ENCODE data around the gene ELSPBP1.
"Not testable (repeated sequence)": the region's sequence is repeated elsewhere in the genome, so short reads cannot be mapped to it uniquely, and the experiment has no call there.

Gene ELSPBP1

DNA sequence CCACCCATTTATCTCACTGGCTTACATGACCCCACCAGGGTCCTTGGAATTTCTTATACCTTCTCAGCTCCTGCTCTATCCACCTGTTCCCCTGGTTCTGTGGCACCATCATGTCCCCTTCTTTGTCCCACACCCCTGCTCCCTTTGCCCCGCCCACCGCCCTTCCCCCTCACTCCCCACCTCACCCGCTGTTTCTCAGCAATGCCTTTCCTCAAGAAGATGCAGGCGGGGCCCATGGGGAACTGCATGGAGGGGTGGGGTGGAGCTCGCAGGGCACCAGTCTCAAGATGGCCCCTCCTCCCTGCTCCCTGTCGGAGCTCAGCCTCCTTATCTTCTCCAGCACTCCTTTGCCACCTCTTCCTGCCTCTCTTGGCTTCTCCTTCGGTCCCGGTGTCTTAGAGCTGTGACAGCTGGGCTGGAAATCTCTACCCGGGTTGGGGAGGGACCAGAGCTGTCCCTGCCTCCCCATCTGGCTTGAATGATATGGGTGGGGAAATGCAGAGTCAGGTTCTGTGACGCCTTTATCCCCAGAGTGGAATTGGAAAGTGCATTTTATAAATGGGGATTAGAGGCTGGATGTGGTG, 49.3 kb downstream of the ELSPBP1 start, which contains the start of gene CABP5:
Gene CABP5, minus strand, starts transcription at position 405 of the 584 bp plus-strand sequence. Its CDS starts 157 bp downstream, at position 248.
- DNase-seq (ENCODE audit: low read depth): no peak

GRCh38 chr19:48044561-48044960, 50.1 kb downstream of the ELSPBP1 start:
- DNase-seq (ENCODE audit: low read depth): no peak

DNA sequence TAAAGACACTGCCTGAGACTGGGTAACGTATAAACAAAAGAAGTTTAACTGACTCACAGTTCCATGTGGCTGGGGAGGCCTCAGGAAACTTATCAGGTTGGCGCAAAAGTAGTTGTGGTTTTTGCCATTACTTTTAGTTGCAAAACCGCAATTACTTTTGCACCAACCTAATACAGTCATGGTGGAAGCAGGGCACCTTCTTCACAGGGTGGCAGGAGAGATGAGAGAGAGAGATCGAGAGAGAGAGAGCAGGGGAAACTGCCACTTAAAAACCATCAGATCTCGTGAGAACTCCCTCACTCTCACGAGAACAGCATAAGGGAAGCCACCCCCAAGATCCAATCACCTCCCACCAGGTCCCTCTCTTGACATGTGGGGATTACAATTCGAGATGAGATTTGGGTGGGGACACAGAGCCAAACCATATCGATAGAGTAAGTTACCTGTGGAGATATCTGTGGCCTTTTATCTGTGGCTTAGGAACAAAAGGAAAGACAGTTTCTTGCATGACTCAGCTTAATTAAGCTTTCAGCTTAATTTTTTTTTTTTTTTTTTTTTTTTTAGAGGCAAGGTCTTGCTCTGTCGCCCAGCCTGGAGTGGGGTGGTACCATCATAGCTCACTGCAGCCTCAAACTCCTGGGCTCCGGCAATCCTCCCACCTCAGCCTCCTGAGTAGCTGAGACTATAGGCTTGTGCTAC, 57.1 kb downstream of the ELSPBP1 start:
- no peak for DNase-seq (ENCODE audit: low read depth)

DNA sequence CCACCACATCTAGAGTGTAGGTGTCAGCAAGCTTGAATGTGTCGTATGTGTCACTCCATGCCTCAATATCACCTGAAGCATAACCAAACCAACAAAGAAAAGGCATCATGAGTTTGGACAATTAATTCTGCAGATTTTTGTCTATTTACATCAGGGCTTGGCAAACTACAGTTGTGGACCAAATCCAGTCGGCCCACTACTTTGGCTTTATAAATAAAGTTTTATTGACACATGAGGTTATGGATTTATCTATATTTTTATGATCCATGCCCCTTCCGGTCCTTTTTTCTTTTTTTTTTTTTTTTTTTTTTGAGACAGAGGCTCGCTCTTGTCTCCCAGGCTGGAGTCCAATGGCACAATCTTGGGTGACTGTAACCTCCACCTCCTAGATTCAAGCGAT, 58.6 kb downstream of the ELSPBP1 start:
- no peak for DNase-seq (ENCODE audit: low read depth)

- DNase-seq (ENCODE audit: low read depth): no peak
These were observed 59.4 kb downstream of the ELSPBP1 start for GRCh38 chr19:48053856-48054255.

GRCh38 chr19:48059331-48059730, 64.9 kb downstream of the ELSPBP1 start:
- no peak for DNase-seq (ENCODE audit: low read depth)

GRCh38 chr19:48060381-48060780, 65.9 kb downstream of the ELSPBP1 start:
- DNase-seq (ENCODE audit: low read depth): no peak

GRCh38 chr19:48061401-48062344, 67.2 kb downstream of the ELSPBP1 start:
- DNase-seq (ENCODE audit: low read depth): no peak

GRCh38 chr19:48064509-48064908, 70.1 kb downstream of the ELSPBP1 start:
- DNase-seq (ENCODE audit: low read depth): no peak

DNA sequence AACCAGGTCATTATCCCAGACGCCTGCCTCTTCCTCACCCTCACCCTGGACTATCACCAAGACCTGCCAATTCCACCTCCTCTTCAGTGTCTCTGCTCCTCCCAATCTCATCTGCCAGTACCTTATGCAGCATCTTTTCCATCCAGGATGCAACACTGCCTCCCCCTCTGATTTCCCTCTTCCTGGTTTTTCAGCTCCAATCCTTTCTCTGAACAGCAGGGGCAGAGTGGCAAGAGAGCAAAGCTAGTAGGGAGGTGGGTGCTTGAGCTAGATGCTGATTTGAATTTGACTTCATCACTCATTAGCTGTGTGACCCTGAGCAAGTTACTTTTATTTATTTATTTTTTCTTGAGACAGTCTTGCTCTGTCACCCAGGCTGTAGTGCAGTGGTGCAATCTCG, 75.0 kb downstream of the ELSPBP1 start:
- DNase-seq (ENCODE audit: low read depth): no peak

DNA sequence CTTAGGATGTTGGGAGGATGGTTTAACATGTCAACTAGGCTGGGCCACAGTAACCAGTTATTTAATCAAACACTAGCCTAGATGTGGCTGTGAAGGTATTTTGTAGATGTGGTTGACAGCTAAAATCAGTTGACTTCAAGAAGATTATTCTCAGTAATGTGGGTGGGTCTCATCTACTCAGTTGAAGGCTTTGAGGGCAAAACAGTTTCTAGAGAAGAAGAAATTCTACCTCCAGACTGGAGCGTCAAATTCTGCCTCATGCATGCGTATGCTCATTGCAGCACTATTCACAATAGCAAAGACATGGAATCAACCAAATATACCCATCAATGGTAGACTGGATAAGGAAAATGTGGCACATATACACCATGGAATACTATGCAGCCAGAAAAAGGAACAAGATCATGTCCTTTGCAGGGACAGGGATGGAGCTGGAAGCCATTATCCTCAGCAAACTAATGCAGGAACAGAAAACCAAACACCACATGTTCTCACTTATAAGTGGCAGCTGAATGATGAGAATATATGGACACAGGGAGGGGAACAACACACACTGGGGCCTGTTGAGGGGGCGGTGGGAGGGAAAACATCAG, 75.8 kb downstream of the ELSPBP1 start:
- DNase-seq (ENCODE audit: low read depth): not testable (repeated sequence)

Measured in stimulated activated CD8-positive, alpha-beta memory T cell treated with anti-CD3 and anti-CD28 coated beads, Interleukin-15, amount 100 ng/mL, for 24 hours (primary cell).